Subcutaneous adipose tissue (tissue), 4 donors: ENCODE results near the gene ZXDC. TPM values are rescaled to one million over a fixed set of nuclear protein-coding genes. Genes with fewer than 3 reads are reported as not detected.

Experiments
- CTCF ChIP-seq: fragments of 450-650 bp; IDR thresholded peaks from one replicate; pipeline ENCODE4 v1.5.1; 2016; ENCODE audit warnings: low read depth, mild to moderate bottlenecking, control low read depth, antibody characterized with exemption, moderate library complexity
- total RNA-seq, 4 donors: library from RNA; depleted of rRNA; stranded (reverse); fragments of >200 nt; gene quantifications; one replicate each; pipeline ENCODE4 v1.1.0, GENCODE V29; 2016

The ZXDC gene
- total RNA-seq, 4 donors from 2014 or later: 24.0 to 44.8 (median 26.3) TPM

GRCh38 chr3:126493739-126494138, 18.0 kb upstream of the ZXDC start:
- TF ChIP-seq CTCF: no peak

GRCh38 chr3:126493051-126493450, 17.4 kb upstream of the ZXDC start:
- no peak for TF ChIP-seq CTCF

GRCh38 chr3:126491221-126492013, 15.7 kb upstream of the ZXDC start:
- TF ChIP-seq CTCF: no peak

- no peak for TF ChIP-seq CTCF
These were observed 14.9 kb upstream of the ZXDC start for GRCh38 chr3:126490619-126491018.

DNA sequence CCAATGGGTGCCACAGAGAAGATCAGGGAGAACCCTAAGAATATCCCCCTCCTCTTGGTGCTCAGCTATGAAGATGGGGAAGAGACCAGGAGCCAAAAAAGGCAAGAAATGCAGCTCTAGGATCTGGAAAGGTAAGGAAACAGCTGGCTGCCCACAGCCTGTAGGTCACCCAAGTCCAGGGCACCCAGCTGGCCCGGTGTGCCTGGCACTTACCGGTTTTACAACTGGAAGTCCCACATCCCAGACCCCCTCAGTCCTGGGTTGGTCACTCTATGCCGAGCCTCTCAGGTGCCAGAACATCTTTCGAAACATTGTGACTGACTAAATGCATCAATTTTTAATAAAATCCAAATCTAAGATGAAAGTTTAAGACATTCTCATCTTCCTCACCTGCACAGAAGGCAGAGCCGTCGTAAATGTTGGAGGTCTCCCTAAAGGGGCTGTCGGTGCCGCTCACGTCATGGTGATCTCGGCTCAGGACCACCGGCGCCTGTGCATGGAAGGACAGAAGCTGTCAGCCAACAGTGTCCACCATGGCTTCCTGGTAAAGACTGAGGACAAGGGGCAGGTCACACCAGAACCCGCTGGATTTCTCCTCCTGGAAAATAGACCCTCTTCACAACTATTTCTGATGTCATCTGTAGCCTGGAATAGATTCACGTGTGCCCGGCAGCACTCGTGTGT, 13.3 kb upstream of the ZXDC start:
- no peak for TF ChIP-seq CTCF

- TF ChIP-seq CTCF: no peak
These were observed 12.5 kb upstream of the ZXDC start for GRCh38 chr3:126488185-126488584.

- TF ChIP-seq CTCF: no peak
These were observed 11.6 kb upstream of the ZXDC start for GRCh38 chr3:126487151-126487771.
